GM18867 (cell line): Measurements from ENCODE around the gene SOWAHC.

Experiments
- ATAC-seq: cut with Tn5 transposase; IDR thresholded peaks from one replicate; pipeline ENCODE4 v1.9.1; 2021; ENCODE audit warnings: mild to moderate bottlenecking, moderate library complexity; ENCODE audit not compliant: unreplicated experiment

SOWAHC gene

DNA sequence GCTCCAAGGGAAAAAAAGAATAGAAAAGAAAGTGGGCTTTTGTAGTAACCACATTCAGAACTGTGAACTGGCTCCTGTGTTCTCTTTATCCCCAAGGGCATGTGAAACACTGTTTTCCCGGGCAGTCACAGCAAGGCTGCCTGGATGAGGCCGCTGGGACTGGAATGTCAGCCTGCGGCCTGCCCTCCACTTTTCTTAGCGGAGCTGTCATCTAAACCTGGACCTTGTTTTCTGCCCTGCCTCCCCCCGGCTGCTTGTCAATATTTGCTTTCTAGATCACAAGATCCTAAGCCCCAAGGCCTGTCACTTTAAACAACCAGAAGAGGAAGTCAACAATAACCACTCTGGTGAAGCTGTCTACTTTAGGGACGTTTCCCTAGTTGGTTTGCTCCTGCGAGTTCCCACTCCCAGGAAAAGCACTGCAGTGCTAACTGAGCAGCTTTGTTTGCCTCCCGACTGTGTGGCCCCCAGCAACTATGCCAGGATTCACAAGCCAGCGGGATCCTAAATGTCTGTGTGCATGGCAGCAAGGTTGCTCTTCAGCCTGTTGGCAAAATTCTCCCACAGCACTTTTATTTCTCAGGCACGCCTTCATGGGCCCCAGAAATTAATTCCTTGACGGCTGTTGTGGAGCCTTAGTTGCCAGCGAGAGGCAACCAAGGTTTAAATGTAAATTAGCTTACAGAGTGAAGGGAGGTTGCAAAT lies 30.6 kb downstream of the SOWAHC start:
- no peak for ATAC-seq

DNA sequence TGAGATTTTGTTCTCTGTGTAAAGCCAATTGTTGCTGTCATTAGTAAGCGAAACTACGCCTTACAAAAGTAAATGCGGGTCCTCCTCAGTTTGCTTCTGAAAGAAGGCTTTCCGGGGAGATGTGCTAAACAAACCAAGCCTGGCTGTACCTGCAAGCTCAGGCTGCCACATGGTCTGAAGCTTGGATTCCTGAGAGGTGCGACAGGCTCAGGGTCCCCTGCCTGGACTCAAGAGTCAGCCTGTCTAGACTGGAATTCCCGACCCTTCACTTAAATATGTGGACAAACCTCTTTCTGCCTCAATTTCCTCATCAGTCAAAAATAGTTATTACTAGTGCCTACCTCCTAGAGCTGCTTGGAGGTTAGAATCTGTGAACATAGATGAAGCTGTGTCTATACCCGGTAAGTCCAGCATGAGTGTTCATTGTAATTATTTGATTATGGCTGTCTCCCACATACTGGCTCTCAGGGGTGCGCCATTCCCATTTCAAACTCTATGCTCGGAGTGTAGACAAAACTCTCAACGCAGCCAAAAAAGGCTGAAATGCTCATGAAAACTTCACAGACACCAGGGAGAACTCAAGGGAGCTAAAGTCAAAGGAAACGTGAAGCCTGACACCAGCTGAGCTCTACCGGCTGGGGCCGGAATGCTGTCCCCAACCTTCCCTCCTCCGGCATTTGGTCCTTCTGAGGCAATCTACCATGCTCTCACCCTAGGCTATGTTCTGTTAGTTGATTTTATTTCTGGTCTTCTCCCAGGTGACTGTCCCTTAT lies 31.4 kb downstream of the SOWAHC start:
- ATAC-seq: no peak

DNA sequence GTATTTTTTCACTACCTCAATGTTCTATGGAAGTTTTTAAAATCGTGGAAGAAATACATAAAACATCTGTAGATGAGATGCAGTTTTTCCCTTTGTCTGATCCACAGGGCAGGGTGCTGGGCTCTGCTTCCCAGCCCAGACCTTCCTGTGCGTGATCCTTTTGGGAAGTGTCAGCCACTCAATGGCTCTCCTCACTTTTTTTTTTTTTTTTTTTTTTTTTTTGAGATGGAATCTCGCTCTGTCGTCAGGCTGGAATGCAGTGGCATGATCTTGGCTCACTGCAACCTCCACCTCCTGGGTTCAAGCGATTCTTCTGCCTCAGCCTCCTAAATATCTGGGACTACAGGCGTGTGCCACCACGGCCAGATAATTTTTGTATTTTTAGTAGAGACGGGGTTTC lies 32.8 kb downstream of the SOWAHC start:
- no peak for ATAC-seq

DNA sequence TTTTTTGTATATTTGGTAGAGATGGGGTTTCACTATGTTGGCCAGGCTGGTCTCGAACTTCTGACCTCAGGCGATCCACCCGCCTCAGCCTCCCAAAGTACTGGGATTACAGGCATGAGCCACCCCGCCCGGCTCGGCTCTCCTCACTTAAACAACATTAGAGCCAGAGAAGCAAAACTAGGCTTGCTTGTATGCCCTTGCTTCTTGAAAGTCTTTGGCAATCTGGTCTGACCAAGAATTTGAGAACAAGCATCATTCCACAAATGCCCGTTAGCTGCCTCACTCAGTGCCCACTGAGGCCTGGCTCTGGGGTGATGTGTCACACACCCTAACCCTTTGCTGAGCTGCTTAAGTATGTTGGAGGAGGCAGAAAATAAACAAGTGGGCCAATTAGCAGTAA lies 33.5 kb downstream of the SOWAHC start:
- ATAC-seq: no peak

DNA sequence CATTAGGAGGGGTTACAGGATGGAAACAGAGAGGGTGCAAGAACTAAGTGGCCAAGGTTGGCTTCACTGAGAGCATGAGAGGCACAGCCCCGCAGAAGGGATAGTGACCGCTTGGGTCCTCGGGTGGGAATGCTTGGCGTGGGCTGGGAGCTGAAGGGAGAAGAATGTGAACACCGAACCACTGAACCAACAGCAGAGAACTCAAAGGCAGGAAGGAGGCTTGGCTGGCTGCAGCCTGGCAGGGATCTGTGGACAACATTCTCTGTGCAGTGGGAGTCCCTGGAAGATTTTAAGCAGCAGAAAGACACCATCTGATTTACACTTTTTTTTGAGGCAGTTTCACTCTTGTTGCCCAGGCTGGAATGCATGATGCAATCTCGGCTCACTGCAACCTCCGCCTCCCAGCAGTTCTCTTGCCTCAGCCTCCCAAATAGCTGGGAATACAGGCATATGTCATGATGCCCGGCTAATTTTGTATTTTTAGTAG lies 33.9 kb downstream of the SOWAHC start:
- ATAC-seq: no peak

DNA sequence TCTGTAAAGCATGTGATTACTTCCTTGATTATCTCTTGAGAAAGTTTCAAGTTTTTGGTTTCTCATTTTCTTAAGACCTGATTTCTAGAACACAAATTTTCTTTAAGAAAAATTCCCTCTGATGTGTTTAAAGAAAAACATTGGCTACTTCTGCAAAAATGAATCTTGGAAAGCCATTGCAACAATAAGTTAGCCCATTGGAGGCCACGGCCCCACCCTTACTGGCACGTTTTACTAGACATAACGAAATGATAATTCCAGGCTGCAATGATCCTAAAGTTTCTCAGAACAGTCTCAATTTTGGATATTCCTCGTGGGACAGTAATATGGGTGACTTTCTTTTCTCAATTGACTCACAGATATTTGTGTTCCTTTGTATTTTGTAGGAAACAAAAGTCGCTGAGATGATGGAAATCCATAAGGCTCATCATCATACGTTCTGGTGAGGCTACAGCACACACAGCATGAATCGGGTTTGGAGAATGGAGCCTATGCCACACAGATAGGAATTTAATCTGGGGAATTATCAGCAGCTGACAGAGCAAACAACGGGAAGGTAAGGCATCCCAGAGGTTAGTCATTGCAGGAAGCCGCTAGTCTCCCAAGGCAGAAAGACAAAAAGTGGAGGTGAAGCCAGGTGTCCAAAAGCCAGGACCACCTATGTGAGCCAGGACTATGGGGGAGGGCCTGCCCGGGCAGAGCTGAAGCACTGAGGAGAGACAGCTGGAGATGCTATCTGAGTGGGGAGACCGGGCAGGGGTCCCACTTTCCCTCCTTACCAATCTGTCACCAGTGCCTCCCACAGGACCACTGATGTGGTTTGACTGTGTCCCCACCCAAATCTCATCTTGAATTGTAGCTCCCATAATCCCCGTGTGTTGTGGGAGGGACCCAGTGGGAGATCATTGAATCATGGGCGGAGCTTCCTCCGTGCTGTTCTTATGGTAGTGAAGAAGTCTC lies 35.9 kb downstream of the SOWAHC start:
- no peak for ATAC-seq

DNA sequence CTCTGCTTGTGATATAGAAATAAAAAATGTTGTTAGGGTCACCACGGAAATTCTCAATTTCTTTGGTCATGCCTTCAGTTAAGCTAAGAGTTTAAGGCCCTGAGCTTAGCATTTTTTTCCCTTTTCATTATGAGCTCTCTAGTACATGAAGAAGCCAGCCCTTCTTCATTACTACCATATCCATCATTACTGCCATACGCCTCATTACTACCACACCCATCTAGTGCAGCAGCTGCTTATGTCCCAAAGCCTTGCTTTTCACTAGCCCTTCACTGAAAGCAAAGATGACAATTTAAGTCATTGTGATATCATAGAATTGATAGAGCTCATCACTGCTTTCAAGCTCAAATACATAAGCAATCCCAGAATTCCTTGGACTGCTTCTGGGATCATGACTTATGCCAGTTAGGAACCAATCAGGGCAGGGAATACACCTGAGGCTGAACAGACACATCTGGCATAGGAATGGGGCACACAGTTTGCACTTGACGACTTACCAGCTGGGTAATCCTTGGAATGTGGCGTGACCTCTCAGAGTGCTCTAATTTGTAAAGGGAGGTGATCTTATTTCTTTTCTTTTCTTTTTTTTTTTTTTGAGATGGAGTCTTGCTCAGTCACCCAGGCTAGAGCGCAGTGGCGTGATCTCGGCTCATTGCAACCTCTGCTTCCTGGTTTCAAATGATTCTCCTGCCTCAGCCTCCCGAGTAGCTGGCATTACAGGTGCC lies 40.3 kb downstream of the SOWAHC start:
- no peak for ATAC-seq

DNA sequence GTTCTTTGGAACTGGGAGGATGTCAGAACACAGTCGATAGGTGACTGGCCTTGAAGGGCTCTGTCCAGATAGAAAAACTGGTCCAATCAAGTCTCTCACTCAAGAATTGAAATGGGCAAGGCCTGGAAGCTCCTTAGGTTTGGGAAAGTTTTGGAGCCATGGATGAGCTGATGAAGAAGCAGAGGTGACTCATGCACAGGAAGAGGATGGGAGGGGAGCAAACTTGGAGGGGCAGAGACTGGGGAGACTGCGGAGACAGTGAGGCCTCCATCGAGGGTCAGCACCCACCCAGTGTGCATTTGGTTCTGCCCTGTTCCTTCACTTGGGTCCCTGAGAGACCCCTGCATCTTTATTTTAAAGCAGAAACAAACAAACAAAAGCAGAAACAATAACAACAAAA lies 41.1 kb downstream of the SOWAHC start:
- no peak for ATAC-seq

DNA sequence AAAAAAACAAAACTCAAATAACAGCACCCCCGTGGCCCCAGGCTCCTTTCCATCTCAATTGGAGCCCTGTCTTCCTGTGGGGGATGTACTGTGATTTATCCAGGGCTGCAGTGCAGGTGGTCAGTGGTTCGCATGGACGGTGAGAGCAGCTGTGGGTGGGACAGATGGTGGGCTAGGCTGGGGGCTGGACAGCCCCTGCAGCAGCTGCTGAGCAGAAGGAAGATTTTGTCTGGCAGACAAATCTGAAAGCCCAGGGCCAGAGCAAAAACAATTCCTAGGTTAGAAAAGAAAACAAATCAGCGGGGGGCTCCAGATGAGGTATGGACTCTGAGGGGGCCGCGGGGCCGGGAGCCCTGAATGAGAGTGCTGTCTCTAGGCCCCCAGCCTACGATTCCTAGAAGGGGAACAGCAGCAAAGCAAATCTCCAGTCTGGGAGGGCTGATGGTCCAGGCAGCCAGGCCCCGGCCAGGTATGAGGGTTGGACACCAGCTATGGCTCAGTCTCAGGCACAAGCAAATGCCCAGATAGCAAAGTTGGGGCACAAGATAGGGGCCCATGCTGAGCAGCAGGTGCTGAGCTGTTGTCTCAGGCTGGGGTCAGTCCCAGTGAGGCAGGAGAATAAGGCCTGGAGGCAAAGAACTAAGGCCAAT lies 45.4 kb downstream of the SOWAHC start:
- no peak for ATAC-seq

DNA sequence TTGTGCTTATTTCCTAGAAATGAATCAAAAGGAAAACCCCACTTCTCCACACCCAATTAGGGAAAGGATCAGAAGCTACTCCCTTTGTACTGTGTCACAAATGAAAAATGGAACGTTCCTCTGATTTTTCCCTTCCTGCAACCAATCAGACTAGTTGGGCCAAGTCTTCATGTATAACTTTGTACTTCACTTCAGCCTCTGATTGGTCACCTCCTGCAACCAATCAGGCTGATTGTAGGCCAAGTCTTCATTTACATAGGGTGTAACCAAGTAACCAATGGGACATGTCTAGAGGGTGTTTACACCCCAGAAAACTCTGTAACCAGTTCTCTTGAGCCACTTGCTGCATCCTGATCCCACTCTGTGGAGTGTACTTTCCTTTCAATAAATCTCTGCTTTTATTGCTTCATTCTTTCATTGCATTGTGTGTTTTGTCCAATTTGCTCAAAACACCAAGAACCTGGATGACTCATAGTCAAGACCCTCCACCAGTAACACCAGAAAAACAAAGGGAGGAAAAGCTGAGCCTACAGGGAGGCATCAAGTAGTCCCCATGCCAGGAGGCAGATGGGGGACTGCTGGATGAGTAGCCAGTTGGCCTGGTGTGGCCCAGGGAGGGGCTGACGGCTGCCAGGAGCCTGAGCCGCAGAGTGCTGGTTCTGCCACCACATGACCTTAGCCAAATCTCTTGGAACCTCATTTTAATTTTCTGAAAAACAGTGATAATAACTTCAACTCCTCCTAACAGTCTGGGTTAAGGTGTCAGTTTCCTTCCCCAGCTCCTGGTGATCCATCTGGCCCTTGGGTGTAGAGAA lies 46.1 kb downstream of the SOWAHC start:
- no peak for ATAC-seq

DNA sequence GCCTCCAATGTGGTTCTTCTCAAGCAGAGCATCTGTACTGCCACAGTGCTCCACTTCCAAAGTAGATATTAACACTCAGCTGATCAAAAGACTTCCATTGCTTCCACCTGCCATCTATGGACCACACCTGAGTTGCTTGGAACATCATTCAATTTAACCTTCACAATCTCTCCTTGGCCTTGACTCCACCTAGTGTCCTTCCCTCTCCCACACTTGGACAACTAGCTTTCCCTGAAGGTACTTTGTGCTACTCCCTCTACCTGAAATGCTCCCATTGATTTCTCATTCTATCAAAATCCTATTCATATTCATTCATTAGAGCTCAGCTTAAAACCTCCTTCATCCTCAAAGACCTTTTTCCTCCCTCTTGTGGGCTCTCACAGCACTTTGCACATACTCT lies 48.7 kb downstream of the SOWAHC start:
- no peak for ATAC-seq

DNA sequence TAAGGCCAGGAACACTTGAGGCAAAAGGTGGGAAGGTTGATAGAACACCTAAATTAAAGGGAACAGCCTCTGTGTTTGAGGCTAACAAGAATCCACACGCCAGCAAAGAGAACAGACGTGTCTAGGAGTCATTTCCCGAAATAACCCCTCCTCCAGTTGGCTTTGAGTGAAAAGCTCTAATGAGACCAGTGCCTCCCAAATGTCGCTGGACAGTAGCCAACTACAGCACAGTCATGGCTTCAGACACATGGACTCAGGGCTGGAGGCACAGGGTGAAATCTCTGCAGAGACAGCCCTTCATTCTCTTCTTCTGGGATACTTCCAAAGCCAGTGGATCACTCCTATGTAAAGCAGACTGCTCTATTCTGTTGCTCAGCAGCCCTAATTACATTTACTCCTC lies 49.6 kb downstream of the SOWAHC start:
- no peak for ATAC-seq

DNA sequence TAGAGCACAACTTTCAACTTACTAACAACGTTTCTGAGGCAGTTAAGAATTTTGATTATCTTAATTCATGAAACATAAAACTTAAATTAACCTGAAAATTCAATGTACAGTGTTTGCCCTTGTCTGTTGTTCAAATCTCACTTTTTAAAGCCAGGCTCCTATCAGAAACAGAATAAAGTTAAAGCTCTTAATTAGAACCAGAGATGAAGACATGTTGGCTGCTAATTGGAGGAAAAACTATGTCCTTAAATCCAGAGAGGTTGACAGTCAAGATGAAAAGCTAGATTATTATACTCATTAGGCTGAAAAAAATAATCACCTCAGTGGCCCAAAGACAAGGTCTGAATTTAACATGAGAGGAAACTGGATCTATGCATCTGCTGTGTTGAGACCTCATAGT lies 52.3 kb downstream of the SOWAHC start:
- ATAC-seq: no peak
